Endothelial cell of umbilical vein (primary cell): ENCODE results near the gene ARL11.

Source experiments
- CTCF ChIP-seq, 2 donors: IDR thresholded peaks; 1 replicate in 1 of 2; 2 replicates in 1 of 2; pipeline ENCODE4 v1.5.1; 2011; ENCODE audit warnings: low read length in 2 of 2, mild to moderate bottlenecking in 2 of 2, moderate library complexity in 2 of 2, control low read depth in 1 of 2, inconsistent platforms in 1 of 2, low read depth in 1 of 2; ENCODE audit not compliant: insufficient read depth in 1 of 2; ENCODE audit errors: extremely low read depth in 1 of 2
- EZH2 ChIP-seq: IDR thresholded peaks from 2 replicates; pipeline ENCODE4 v1.6.1; 2012; ENCODE audit warnings: borderline replicate concordance, low read depth, mild to moderate bottlenecking, moderate library complexity, low read length, inconsistent platforms; ENCODE audit not compliant: severe bottlenecking
- FOS ChIP-seq: IDR thresholded peaks from 2 replicates; pipeline ENCODE4 v1.6.1; 2011; ENCODE audit warnings: mild to moderate bottlenecking, low read length, moderate library complexity, borderline replicate concordance; ENCODE audit not compliant: insufficient read depth
- JUN ChIP-seq: IDR thresholded peaks from 2 replicates; pipeline ENCODE4 v1.6.1; 2011; ENCODE audit warnings: borderline replicate concordance, low read depth; ENCODE audit not compliant: insufficient read length, insufficient read depth
- MAX ChIP-seq: IDR thresholded peaks from 2 replicates; pipeline ENCODE4 v1.6.1; 2011; ENCODE audit not compliant: insufficient read depth, insufficient read length
- POLR2A ChIP-seq: IDR thresholded peaks from 2 replicates; pipeline ENCODE4 v1.6.1; 2012; ENCODE audit warnings: low read depth, mild to moderate bottlenecking, control low read depth, low read length
- POLR2AphosphoS5 ChIP-seq: IDR thresholded peaks from 2 replicates; pipeline ENCODE4 v1.6.1; 2012; ENCODE audit warnings: low read depth, mild to moderate bottlenecking, control low read depth, low read length, moderate library complexity; ENCODE audit not compliant: insufficient read depth

- TF ChIP-seq CTCF (IDR thresholded peaks at IDR 0.05; ENCODE audit: extremely low read depth in 1 of 2, insufficient read depth in 1 of 2, low read depth in 1 of 2, low read length in 2 of 2) (no peak), POLR2A (no peak), MAX (no peak), EZH2 (no peak), JUN (no peak), FOS (no peak), POLR2AphosphoS5 (no peak)
Measured at GRCh38 chr13:49616676-49617065, 11.6 kb upstream of the ARL11 start.
